A673 (cell line): ENCODE results near the gene SCNN1G. TPM values are rescaled to one million over a fixed set of nuclear protein-coding genes. Genes with fewer than 3 reads are reported as not detected.

Experiments used
- BruUV-seq: library from RNA; stranded (reverse); fragments of 400-500 nt; replicated peaks from 2 replicates; lab custom pipeline; 2021; lab: Mats Ljungman, UMichigan
- CTCF ChIA-PET: fragments of 300-600 bp; sonication (Branson Sonifier 250); formaldehyde crosslinking; loops from one replicate; lab custom pipeline; 2022; ENCODE audit warnings: antibody characterized with exemption; lab: Charles Lee
- POLR2A ChIA-PET: fragments of 300-600 bp; sonication (Branson Sonifier 250); formaldehyde crosslinking; loops from one replicate; lab custom pipeline; 2022; ENCODE audit warnings: antibody characterized with exemption; ENCODE audit not compliant: low non-redundant PET; lab: Charles Lee
- DNase-seq: peaks from one replicate; pipeline ENCODE4 v3.0.0-alpha.2; 2015; ENCODE audit warnings: low spot score
- H3K27ac ChIP-seq: fragments of 200-600 bp; sonication (generic); 2 replicates; pipeline ENCODE4 v1.5.1; 2016; ENCODE audit warnings: mixed run types, low read depth, mild to moderate bottlenecking, mixed read lengths, antibody characterized with exemption, low read length; ENCODE audit not compliant: poor library complexity, severe bottlenecking
- H3K27me3 ChIP-seq: fragments of 200-600 bp; sonication (generic); replicated peaks from 2 replicates; pipeline ENCODE4 v1.6.1; 2017; ENCODE audit warnings: mixed run types, low read depth, mild to moderate bottlenecking, mixed read lengths, antibody characterized with exemption, low read length; ENCODE audit not compliant: insufficient read depth, poor library complexity
- H3K36me3 ChIP-seq: fragments of 200-600 bp; sonication (generic); 2 replicates; pipeline ENCODE4 v1.6.1; 2016; ENCODE audit warnings: mixed run types, mild to moderate bottlenecking, mixed read lengths, antibody characterized with exemption, low read length; ENCODE audit not compliant: insufficient read depth, poor library complexity, severe bottlenecking
- H3K4me1 ChIP-seq: fragments of 200-600 bp; sonication (generic); 2 replicates; pipeline ENCODE4 v1.6.1; 2017; ENCODE audit warnings: mixed run types, mild to moderate bottlenecking, mixed read lengths, antibody characterized with exemption, low read length; ENCODE audit not compliant: insufficient read depth, poor library complexity, severe bottlenecking
- H3K4me3 ChIP-seq: fragments of 200-600 bp; sonication (generic); 2 replicates; pipeline ENCODE4 v1.5.1; 2016; ENCODE audit warnings: low read depth, mixed run types, mild to moderate bottlenecking, mixed read lengths, low read length; ENCODE audit not compliant: poor library complexity, severe bottlenecking
- H3K9me3 ChIP-seq: fragments of 200-600 bp; sonication (generic); 2 replicates; pipeline ENCODE4 v1.6.1; 2016; ENCODE audit warnings: mixed run types, low read depth, mild to moderate bottlenecking, mixed read lengths, antibody characterized with exemption, low read length; ENCODE audit not compliant: poor library complexity, severe bottlenecking
- CTCF ChIP-seq: fragments of 300-800, 200-600 bp; sonication (generic); conservative IDR thresholded peaks from 2 replicates; pipeline ENCODE4 v1.5.1; 2017; ENCODE audit warnings: low read depth, mild to moderate bottlenecking, antibody characterized with exemption, low read length, moderate library complexity, mixed read lengths
- EZH2 ChIP-seq: fragments of 200-600 bp; sonication (generic); IDR thresholded peaks from 2 replicates; pipeline ENCODE4 v1.6.1; 2017; ENCODE audit warnings: borderline replicate concordance, low read depth, mild to moderate bottlenecking, mixed read lengths, antibody characterized with exemption, low read length; ENCODE audit not compliant: poor library complexity, severe bottlenecking
- intact Hi-C: fragments of 100-400 bp; cut with micrococcal nuclease; formaldehyde crosslinking; loops from one replicate; pipeline ENCODE4 v1.10.0; 2022; ENCODE audit not compliant: unreplicated experiment
- total RNA-seq: library from RNA; stranded (reverse); gene quantifications from 2 replicates; pipeline ENCODE4 v1.2.3, GENCODE V29; 2021

SCNN1G gene
- total RNA-seq, 1 experiment from 2014 or later, result 22.3 TPM

GRCh38 chr16:23216658-23217246 lies 34.2 kb downstream of the SCNN1G start:
- Histone ChIP-seq H3K27ac (no peak overlapping the region), H3K36me3 (peaks cover 4% of the 10 kb centered on the region), H3K9me3 (no peaks in the 10 kb centered on the region), H3K4me1 (no peaks in the 10 kb centered on the region), H3K4me3 (no peak overlapping the region), H3K27me3 (no peaks in the 10 kb centered on the region)
- intact Hi-C loops, result no loop called here
- POLR2A ChIA-PET, result no interaction called here
- no TSS peak for BruUV-seq
- CTCF ChIA-PET, result interaction anchor here (0.6 kb wide), 1 partner anchor 205 kb away, joined by 6 read pairs; no protein-coding TSS in a partner anchor
- no peak for DNase-seq
- TF ChIP-seq EZH2 (no peak), CTCF (no peak)

- Histone ChIP-seq H3K9me3 (no peaks in the 10 kb centered on the region), H3K36me3 (no peaks in the 10 kb centered on the region), H3K4me3 (no peak overlapping the region), H3K27me3 (no peaks in the 10 kb centered on the region), H3K27ac (no peak overlapping the region), H3K4me1 (no peaks in the 10 kb centered on the region)
- DNase-seq, result no peak
- no peak for TF ChIP-seq CTCF
- no peak for TF ChIP-seq EZH2
- BruUV-seq, result no TSS peak
- POLR2A ChIA-PET, result no interaction called here
- CTCF ChIA-PET, result no interaction called here
- intact Hi-C loops, result no loop called here
These were observed 35.1 kb downstream of the SCNN1G start for GRCh38 chr16:23217646-23218045.

- DNase-seq, result no peak
- Histone ChIP-seq H3K27me3 (no peaks in the 10 kb centered on the region), H3K9me3 (no peaks in the 10 kb centered on the region), H3K4me1 (no peaks in the 10 kb centered on the region), H3K4me3 (no peak overlapping the region), H3K27ac (no peak overlapping the region), H3K36me3 (no peaks in the 10 kb centered on the region)
- ChIA-PET POLR2A (interaction anchor here (0.6 kb wide), 1 partner anchor 38 kb away, joined by 3 read pairs; no protein-coding TSS in a partner anchor), CTCF (no interaction called here)
- no peak for TF ChIP-seq EZH2
- intact Hi-C loops, result no loop called here
- no TSS peak for BruUV-seq
These were observed 40.4 kb downstream of the SCNN1G start for GRCh38 chr16:23222929-23223328.

- no peak overlapping the region for H3K27ac ChIP-seq
- no peak overlapping the region for H3K4me3 ChIP-seq
- no peak for TF ChIP-seq CTCF
- H3K9me3 ChIP-seq, result no peaks in the 10 kb centered on the region
- BruUV-seq, result no TSS peak
- ChIA-PET CTCF (no interaction called here), POLR2A (interaction anchor here (0.6 kb wide), 1 partner anchor 38 kb away, joined by 3 read pairs; no protein-coding TSS in a partner anchor)
- no peaks in the 10 kb centered on the region for H3K36me3 ChIP-seq
- no peaks in the 10 kb centered on the region for H3K27me3 ChIP-seq
- DNase-seq, result no peak
- intact Hi-C loops, result no loop called here
- no peaks in the 10 kb centered on the region for H3K4me1 ChIP-seq
These were observed 40.8 kb downstream of the SCNN1G start for GRCh38 chr16:23223368-23223767.
